GM15510 (cell line): ENCODE data around the gene KBTBD4.
A peak's percentile ranks its signal among the peaks of the same experiment; 100 is the strongest.

Source experiments
- POLR2A ChIP-seq: IDR thresholded peaks from 3 replicates; pipeline ENCODE4 v1.6.1; 2011; ENCODE audit warnings: borderline replicate concordance; ENCODE audit not compliant: insufficient read length; ENCODE audit errors: extremely low read depth

Gene KBTBD4

DNA sequence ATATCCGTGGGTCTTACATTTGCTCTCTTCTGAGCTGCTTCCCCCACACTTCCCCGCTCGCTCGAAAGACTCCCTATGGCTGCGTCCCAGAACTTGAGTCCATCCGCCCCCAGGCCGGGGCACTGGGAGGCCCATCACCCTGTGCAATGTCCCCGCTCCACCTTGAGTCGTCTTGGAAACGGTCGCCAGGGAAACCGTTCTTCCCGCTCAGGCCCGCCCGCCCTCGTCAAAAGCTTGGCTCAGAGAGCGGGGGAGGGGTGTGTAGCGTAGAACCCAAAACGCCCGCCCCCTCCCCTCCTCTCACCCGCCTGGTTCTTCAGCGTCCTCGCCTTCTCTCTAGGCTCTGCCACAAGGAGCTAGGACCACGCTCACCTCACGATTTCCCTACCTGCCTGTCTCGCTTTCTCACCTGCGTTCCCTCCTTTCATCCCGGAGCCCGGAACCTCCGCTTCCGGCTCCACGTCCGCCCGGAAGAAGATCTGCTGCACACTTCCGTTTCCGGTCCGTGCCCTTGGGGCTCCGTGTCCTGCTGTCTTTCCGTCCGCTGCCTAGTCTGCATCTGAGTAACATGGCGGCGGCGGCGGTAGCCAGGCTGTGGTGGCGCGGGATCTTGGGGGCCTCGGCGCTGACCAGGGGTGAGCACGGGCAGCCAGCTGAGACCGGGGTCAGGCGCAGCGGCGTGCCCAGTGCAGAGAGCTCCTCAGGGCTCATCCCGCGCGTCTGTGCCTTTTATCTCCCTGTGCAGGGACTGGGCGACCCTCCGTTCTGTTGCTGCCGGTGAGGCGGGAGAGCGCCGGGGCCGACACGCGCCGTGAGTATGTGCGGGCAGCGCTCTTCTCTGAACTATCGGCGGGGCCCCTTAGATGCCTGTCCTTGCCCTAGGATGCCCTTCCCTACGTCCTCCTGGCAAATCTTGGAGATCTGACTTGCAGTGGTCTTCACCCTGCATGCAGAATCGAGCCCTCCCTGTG is at the start of gene KBTBD4, which contains the start of gene NDUFS3:
KBTBD4 (minus strand) TSS at position 447 of the 971 bp plus-strand sequence; CDS start at position 428, 19 bp downstream.
NDUFS3 (plus strand) TSS at position 551 of the 971 bp plus-strand sequence; CDS start at position 569, 18 bp downstream.
- TF ChIP-seq POLR2A: peak; percentile 92

DNA sequence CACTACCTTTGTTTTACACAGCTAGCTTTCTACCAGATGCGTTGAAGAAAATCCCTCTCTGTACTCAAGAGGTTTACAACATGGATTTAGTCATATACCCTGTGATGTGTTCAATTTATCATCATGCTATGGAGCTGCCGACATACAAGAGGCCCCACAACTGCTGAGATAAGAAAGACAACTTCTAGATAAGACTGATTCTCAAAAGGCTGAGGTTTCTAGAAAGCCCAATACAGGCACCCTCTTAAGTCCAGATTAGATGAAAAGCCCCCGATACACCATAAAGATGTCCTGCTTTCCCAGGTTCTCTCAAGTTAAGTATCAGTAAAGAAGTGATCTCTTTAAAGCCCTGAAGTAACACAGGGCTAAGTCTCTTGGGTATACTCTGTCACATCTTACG is 49.3 kb upstream of the KBTBD4 start:
- TF ChIP-seq POLR2A: no peak

DNA sequence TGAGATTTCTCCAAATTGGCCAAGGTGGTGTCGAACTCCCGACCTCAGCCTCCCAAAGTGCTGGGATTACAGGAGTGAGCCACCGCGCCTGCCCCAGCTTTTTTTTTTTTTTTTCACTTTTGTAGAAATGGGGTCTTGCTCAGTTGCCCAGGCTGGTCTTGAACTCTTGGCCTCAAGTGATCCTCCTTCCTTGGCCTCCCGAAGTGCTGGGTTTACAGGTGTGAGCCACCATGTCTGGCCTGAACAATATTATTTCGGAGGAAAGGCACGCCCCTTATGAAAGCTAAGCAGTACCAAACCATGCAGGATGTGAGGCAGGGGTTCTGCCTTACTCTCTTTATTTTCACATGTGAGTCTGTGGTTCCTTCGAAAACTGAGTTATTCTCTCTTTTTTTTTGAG is 47.5 kb upstream of the KBTBD4 start:
- no peak for TF ChIP-seq POLR2A

DNA sequence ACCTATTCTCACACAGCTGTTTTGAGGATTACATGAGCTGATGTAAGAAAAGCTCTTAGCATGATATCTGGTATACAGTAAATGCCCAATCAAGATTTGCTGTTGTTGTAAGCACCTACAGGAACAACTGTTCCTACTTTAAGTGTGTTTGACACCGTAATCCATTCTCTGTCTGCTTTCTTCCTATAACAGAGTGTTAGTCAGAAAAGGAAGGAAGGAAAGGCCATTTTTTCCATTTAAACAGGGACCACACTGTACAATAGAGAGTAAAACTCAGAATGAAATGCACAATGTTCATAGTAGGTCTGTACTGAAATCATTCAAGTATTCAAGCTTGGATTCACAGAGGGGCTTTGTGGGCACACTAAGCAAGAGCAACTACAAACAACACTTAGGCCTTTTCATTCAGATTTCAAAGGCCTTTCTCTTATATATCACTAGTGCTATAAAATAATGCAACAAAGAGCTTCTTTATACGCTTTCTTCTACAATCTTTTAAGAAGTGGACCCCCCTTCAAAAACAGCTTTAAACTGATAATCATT is 42.1 kb upstream of the KBTBD4 start:
- no peak for TF ChIP-seq POLR2A

DNA sequence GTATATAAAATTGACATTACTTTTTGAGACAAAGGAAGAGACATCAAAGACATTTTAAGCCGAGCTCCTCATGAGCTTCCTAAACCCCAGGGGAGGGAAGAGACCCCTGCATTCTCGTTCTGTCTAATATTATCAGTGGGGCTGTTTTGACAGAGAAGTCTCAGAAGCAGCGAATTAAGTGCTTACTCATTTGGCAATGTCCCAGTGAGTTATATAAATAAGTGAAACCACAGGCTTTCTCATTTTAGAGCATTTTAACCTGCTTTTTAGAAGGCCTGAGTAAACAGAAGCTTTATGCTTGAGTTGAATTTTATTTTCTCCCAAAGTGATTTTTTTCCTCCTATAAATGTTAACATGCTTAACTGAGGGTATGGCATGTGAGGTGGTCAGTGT is 38.6 kb upstream of the KBTBD4 start:
- no peak for TF ChIP-seq POLR2A

DNA sequence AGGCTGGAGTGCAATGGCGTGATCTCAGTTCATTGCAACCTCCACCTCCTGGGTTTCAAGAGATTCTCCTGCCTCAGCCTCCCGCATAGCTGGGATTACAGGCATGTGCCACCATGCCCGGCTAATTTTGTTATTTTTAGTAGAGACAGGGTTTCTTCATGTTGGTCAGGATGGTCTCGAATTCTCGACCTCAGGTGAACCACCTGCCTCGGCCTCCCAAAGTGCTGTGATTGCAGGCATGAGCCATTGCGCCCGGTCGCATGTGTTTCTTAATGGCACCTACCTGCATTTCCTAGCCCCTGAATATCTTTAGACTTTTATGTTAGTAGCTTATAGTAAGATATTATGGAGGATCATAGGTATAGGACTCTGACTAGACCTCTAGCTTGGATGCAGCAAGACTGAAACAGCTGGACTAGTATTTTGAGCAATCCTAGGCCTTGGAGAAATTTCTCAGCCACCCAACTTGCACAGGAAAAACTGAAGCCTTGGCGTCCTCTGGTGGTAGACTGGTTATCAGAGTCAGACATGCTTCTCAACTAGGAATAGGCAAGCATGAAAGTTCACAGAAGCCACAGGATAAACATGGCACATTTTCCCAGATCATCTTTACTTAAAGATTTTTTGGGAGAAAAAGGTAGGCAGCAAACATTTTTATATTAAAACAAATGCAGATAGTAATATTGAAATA is 38.1 kb upstream of the KBTBD4 start:
- no peak for TF ChIP-seq POLR2A

DNA sequence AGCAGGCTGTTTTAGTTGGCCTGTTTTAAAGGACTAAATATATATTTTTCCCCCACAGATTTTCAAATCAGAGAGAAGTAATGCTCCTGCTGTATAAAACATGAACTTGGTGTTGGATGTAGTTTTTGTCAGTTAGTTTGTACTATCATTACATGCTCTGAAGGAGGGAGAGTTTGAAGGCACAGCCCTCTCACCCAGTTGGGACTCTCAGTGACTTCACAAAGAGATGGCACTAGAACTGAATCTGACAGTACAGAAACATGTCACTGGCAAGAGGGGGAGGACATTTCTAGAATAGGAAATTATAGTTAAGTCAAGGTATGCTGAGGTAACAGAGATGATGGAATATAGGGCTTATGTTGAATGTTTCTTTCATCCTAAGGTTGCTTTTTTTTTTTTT is 36.5 kb upstream of the KBTBD4 start:
- TF ChIP-seq POLR2A: no peak

DNA sequence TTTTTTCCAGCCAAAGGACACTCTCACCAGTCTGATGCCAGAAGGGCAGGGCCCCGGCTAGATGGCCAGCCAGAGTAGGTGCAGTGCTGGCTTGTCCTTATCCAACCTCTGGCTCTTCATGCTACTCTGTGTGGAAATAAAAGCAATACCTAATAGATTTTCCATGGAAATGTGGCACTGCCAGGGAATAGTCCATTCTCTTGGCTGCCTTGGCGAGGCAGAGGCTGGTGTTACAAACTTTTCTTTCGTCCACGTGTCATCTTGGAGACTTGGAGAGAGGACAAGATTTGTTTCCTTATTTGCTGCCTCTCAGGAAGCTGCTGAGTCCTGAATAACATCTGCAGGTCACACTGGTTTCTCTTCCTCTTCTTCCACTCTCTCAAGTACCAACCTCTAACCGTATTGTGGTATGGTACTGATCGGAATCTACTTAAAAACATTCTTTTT is 32.6 kb upstream of the KBTBD4 start:
- TF ChIP-seq POLR2A: no peak

DNA sequence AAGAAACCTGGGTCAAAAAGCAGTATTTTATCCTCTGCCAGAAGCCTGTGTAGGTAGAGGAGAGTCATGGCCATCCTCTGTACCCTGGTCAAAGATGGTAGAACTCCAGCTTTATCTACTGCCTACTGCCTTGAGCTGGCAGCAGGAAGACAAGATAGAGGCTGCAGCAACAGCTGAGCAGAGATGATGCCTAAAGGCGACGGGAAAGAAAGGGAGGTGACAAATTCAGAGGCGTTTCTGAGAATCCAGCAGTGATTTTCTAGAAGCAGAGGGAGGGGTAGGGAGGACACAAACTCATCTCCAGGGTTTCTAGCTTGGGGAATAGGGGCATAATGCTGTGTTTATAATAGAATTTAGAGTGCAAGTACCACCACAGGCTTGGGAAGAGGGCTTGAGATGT is 30.9 kb upstream of the KBTBD4 start:
- TF ChIP-seq POLR2A: no peak

DNA sequence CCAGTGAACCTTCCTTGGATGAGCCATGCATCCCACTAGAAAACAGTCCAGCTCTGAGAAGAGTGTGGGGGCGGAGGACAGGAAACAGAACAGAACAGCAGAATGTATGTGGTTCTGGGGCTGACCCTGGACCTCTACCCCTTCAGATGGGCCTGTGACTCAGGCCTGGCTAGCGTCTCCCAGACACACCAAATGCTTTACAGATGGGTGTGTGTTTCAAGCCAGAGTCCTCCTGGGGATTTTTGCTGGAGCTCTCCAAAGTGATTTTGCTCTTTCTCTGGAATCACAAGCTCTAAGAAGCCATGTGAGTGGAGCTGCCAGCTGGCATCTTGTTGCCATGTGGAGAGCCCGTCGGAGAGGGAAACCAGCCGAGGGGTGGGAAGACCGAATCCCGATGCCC is 28.6 kb upstream of the KBTBD4 start:
- TF ChIP-seq POLR2A: no peak

DNA sequence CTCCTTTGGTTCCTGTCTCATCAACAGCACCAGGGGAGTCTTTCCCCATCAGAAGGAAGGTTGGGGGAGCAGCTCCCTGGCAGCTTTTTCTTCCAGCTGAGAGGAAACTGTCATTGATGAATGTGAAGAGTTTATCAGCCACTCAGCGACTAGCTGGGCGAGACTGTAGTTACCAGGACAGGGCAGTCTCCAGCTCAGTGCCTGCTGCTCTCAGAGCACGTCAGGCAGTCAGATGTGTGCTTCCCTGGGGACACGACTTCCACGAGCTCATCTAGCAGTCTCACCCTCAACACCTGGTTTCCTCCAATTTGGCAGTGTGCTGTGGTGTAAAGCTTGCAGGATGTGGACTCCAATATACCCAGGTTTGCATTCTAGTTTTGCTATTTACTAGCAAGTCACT is 28.0 kb upstream of the KBTBD4 start:
- TF ChIP-seq POLR2A: no peak

DNA sequence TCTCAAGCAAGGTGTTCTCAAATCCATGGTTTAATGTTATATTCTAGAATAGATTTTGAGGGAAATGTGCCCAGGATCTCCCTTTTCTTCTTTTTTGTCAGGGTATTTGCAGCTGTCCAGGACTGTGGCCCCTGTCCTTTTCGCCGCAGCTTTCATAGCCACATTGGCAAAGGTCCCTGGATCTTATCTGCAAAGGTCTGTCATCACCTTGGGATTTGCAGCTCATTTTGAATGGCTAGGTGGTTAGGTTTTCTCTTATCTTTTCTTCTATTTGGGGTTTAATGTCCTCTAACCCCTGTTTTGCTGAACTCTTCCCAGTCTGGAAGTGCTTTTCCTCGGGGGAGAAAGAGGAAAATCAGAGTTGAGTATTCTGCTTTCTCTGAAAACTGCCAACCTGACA is 27.2 kb upstream of the KBTBD4 start:
- TF ChIP-seq POLR2A: no peak

DNA sequence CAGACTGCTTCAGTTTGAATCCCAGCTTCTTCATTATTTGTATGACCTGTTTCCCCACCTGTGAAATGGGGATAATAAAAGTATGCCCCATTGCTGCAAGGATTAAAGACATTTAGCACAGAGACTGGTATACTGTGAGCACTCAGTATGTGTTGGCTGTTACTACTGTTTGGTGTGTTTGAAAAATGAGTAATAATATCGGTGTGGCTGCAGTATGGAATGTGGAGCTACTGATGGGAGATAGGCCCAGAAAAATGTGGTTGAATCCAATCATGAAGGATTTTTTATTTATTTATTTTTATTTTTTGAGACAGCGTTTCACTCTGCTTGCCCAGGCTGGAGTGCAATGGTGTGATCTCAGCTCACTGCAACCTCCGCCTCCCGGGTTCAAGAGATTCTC is 24.5 kb upstream of the KBTBD4 start:
- no peak for TF ChIP-seq POLR2A

DNA sequence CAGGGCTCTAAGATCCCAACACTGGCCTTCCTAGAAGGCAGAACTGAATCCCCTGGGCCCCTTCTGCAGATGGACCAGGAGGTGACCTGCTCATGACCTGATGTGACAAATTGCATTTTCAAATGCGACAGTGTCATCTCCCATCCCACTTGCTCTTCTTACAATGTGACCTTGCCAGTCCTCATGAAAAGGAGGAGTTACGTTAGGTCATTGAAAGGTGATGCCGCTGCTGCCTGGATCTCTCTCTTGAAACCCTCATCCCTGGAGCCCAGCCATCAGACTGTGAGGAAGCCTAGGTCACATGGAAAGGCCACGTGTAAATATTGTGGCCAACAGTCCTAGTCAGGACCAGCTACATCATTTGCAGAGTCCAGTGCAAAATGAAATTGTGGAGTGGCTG is 21.1 kb upstream of the KBTBD4 start:
- no peak for TF ChIP-seq POLR2A

DNA sequence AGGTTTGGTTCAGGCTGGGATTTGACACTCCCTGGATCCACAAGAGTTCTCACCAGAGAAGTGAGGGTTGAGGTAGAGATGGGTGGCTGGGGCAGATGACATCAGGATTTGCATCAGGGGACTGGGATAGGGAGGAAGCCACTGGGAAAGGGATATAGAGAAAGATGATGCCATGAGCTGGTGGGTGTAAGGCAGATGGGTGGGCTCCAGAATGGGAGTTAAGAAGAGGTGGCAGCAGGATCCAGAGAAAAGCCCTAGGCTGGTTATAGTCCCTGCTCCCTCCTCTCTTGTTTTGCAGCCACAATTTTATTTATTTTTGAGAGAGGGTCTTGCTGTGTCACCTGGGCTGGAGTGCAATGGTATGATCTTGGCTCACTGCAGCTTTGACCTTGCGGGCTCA is 17.2 kb upstream of the KBTBD4 start:
- TF ChIP-seq POLR2A: no peak
